Body of pancreas (tissue), 4 donors: ENCODE results near the gene FRRS1L. TPM values are rescaled to one million over a fixed set of nuclear protein-coding genes. Genes with fewer than 3 reads are reported as not detected.

ENCODE experiments used
- ATAC-seq: fragments of 150-250 bp; one replicate; pipeline ENCODE4 v1.9.1; 2016
- DNase-seq, 4 donors: peaks; one replicate each; pipeline ENCODE4 v3.0.0-alpha.2; 2019
- H3K27ac ChIP-seq, 4 donors: fragments of 200-600 bp; sonication (generic); 1 replicate in 3 of 4; 2 replicates in 1 of 4; pipeline versions ENCODE4 v1.5.1 to v1.6.1; 2016 to 2019; ENCODE audit warnings: mild to moderate bottlenecking in 1 of 4, mixed read lengths in 1 of 4, moderate library complexity in 1 of 4
- H3K27me3 ChIP-seq, 2 donors: fragments of 200-600 bp; sonication (generic); one replicate each; pipeline ENCODE4 v1.6.0; 2016; ENCODE audit warnings: mild to moderate bottlenecking in 1 of 2
- H3K36me3 ChIP-seq, 2 donors: fragments of 200-600 bp; sonication (generic); replicated peaks in 1 of 2; 2 replicates each; pipeline ENCODE4 v1.5.1; 2016; ENCODE audit warnings: low read depth in 2 of 2; ENCODE audit not compliant: insufficient read depth in 1 of 2
- H3K4me1 ChIP-seq: fragments of 200-600 bp; sonication (generic); one replicate; pipeline ENCODE4 v1.6.0; 2016
- H3K4me3 ChIP-seq, 2 donors: fragments of 200-600 bp; sonication (generic); 1 replicate in 1 of 2; 2 replicates in 1 of 2; pipeline ENCODE4 v1.5.1; 2016 to 2019
- H3K9me3 ChIP-seq, 3 donors: fragments of 200-600 bp; sonication (generic); 1 replicate in 2 of 3; 2 replicates in 1 of 3; pipeline ENCODE4 v1.5.1; 2016
- CTCF ChIP-seq, 7 experiments: fragments of 450-650 bp in 4 of 7; fragments of 200-600 bp in 3 of 7; sonication (generic) in 3 of 7; IDR thresholded peaks; one replicate each; pipeline ENCODE4 v1.5.1; 2016 to 2019; ENCODE audit warnings: antibody characterized with exemption in 7 of 7
- POLR2A ChIP-seq, 3 donors: fragments of 450-650 bp; IDR thresholded peaks; one replicate each; pipeline ENCODE4 v1.6.1; 2016; ENCODE audit warnings: antibody characterized with exemption in 3 of 3, mild to moderate bottlenecking in 2 of 3
- WGBS, 2 donors: methylation state at CpG; one replicate each; pipeline ENCODE4 v1.1.5; 2017; 5-methylcytosine and 5-hydroxymethylcytosine counted together
- intact Hi-C: fragments of 100-400 bp; cut with DNase I; formaldehyde crosslinking; loops from one replicate; pipeline ENCODE4 v1.15.1; 2023
- total RNA-seq, 2 donors: library from RNA; depleted of rRNA; stranded (reverse); fragments of >200 nt; gene quantifications; one replicate each; pipeline ENCODE4 v1.1.0, GENCODE V29; 2016

The FRRS1L gene
- total RNA-seq, 2 donors from 2014 or later = 0.33 to 0.52 TPM

DNA sequence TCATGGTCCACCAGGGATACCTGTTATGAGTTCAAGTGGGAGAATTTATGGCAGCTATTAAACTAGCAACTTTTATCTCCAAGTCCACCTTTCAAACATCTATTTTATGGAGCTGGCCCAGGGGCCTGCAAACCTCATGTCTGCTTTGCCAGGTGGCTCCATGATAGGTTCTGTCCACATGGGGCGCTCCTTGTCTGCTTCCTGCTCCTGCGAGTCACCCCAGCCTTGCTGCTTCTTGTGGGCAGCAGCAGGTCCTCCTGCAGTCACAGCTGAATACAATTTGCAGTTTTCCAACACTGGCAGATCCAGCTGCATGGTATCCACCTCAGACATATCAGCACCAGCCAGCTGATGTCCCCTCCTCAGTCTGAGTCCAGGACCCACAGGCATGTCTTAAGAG is 39.6 kb upstream of the FRRS1L start:
- intact Hi-C loops = no loop called here
- Histone ChIP-seq H3K27me3 (no peaks in the 10 kb centered on the region), H3K36me3 (no peaks in the 10 kb centered on the region), H3K9me3 (no peaks in the 10 kb centered on the region), H3K27ac (no peak overlapping the region), H3K4me3 (no peak overlapping the region), H3K4me1 (peaks cover 3% of the 10 kb centered on the region)
- no peak for ATAC-seq
- TF ChIP-seq CTCF (IDR thresholded peaks at IDR 0.05) = no peak
- TF ChIP-seq POLR2A (IDR thresholded peaks at IDR 0.05) = no peak
- 87 to 88% methylated on average over 2 of the region's 2 CpGs for WGBS, 2 donors
- no peak for DNase-seq

- TF ChIP-seq POLR2A (IDR thresholded peaks at IDR 0.05) (no peak), CTCF (IDR thresholded peaks at IDR 0.05) (peak in 1 of 7 experiments; percentile 6)
- Histone ChIP-seq H3K9me3 (no peaks in the 10 kb centered on the region), H3K27ac (no peak overlapping the region), H3K27me3 (no peaks in the 10 kb centered on the region), H3K4me1 (peaks cover 3% of the 10 kb centered on the region), H3K4me3 (no peak overlapping the region), H3K36me3 (no peaks in the 10 kb centered on the region)
- intact Hi-C loops = no loop called here
- DNase-seq = no peak
- ATAC-seq = no peak
- WGBS, 2 donors = 44 to 60% methylated on average over 1 of the region's 1 CpG
Measured at GRCh38 chr9:109205526-109205925, 38.5 kb upstream of the FRRS1L start.

- Histone ChIP-seq H3K36me3 (no peaks in the 10 kb centered on the region), H3K4me1 (peaks cover 3% of the 10 kb centered on the region), H3K9me3 (no peaks in the 10 kb centered on the region), H3K4me3 (no peak overlapping the region), H3K27me3 (no peaks in the 10 kb centered on the region), H3K27ac (no peak overlapping the region)
- ATAC-seq = no peak
- 63 to 72% methylated on average over 4 of the region's 4 CpGs for WGBS, 2 donors
- DNase-seq = no peak
- intact Hi-C loops = no loop called here
- TF ChIP-seq CTCF (IDR thresholded peaks at IDR 0.05) = no peak
- TF ChIP-seq POLR2A (IDR thresholded peaks at IDR 0.05) = no peak
Measured at GRCh38 chr9:109203761-109204360, 36.8 kb upstream of the FRRS1L start.

- DNase-seq (no peak), ATAC-seq (no peak)
- Histone ChIP-seq H3K27ac (no peak overlapping the region), H3K9me3 (no peaks in the 10 kb centered on the region), H3K27me3 (no peaks in the 10 kb centered on the region), H3K4me3 (no peak overlapping the region), H3K4me1 (no peaks in the 10 kb centered on the region), H3K36me3 (no peaks in the 10 kb centered on the region)
- 81 to 83% methylated on average over 4 to 5 of the region's 5 CpGs for WGBS, 2 donors
- TF ChIP-seq POLR2A (IDR thresholded peaks at IDR 0.05) (no peak), CTCF (IDR thresholded peaks at IDR 0.05) (no peak)
- intact Hi-C loops = no loop called here
Measured at GRCh38 chr9:109199676-109200075, 32.6 kb upstream of the FRRS1L start.

- Histone ChIP-seq H3K9me3 (no peaks in the 10 kb centered on the region), H3K36me3 (no peaks in the 10 kb centered on the region), H3K27me3 (no peaks in the 10 kb centered on the region), H3K4me3 (no peak overlapping the region), H3K4me1 (no peaks in the 10 kb centered on the region), H3K27ac (no peak overlapping the region)
- intact Hi-C loops = no loop called here
- 54 to 55% methylated on average over 6 of the region's 6 CpGs for WGBS, 2 donors
- ATAC-seq = no peak
- DNase-seq = no peak
- TF ChIP-seq CTCF (IDR thresholded peaks at IDR 0.05) = no peak
Measured at GRCh38 chr9:109198736-109199382, 31.8 kb upstream of the FRRS1L start.
